Measurements from ENCODE around the gene LEPR.

- TF ChIP-seq, protein P1, sequence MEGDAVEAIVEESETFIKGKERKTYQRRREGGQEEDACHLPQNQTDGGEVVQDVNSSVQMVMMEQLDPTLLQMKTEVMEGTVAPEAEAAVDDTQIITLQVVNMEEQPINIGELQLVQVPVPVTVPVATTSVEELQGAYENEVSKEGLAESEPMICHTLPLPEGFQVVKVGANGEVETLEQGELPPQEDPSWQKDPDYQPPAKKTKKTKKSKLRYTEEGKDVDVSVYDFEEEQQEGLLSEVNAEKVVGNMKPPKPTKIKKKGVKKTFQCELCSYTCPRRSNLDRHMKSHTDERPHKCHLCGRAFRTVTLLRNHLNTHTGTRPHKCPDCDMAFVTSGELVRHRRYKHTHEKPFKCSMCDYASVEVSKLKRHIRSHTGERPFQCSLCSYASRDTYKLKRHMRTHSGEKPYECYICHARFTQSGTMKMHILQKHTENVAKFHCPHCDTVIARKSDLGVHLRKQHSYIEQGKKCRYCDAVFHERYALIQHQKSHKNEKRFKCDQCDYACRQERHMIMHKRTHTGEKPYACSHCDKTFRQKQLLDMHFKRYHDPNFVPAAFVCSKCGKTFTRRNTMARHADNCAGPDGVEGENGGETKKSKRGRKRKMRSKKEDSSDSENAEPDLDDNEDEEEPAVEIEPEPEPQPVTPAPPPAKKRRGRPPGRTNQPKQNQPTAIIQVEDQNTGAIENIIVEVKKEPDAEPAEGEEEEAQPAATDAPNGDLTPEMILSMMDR (IDR thresholded peaks at IDR 0.05) = no peak
- TF ChIP-seq POLR2AphosphoS5 (IDR thresholded peaks at IDR 0.05; ENCODE audit: insufficient read depth in 1 of 2, low read depth in 1 of 2) (no peak), POLR2A (IDR thresholded peaks at IDR 0.05) (no peak)
These were observed 7.5 kb upstream of the LEPR start for GRCh38 chr1:65412984-65413375.
